Left colon (tissue), 2 donors: Measurements from ENCODE around the gene DFFA. TPM values are rescaled to one million over a fixed set of nuclear protein-coding genes. Genes with fewer than 3 reads are reported as not detected.
"Not testable (repeated sequence)": the region's sequence is repeated elsewhere in the genome, so short reads cannot be mapped to it uniquely, and the experiment has no call there.

ENCODE experiments used
- ATAC-seq: fragments of 200-7000 bp; cut with Tn5 transposase; one replicate; pipeline ENCODE4 v1.9.1; 2020; ENCODE audit warnings: mild to moderate bottlenecking, moderate library complexity
- DNase-seq, 2 donors: peaks; one replicate each; pipeline ENCODE4 v3.0.0-alpha.2; 2020
- intact Hi-C, 2 donors: fragments of 100-400 bp; cut with DNase I in 1 of 2; cut with micrococcal nuclease in 1 of 2; formaldehyde crosslinking; loops; one replicate each; pipeline versions ENCODE4 v1.11.2 to v1.14.0; 2022; cut with DNase I, micrococcal nuclease
- total RNA-seq, 2 donors: library from RNA; stranded (reverse); fragmentation: NEBNext Ultra II Directional; extraction: Animal tissue kit (Norgen Biotek cat#: 25700); gene quantifications; one replicate each; pipeline ENCODE4 v1.2.1, GENCODE V29; 2021
- donor health status: DM: no; HTN: no; CAD: no.
- donor health status: DM: yes; HTN: yes; CAD: no.

Gene DFFA
- total RNA-seq, 2 donors from 2014 or later = 22.6 to 26.8 TPM

- ATAC-seq (no peak), DNase-seq (no peak)
- intact Hi-C loops = no loop called here
Observed at GRCh38 chr1:10508511-10508951, 36.2 kb upstream of the DFFA start.

GRCh38 chr1:10507111-10507879 is 35.0 kb upstream of the DFFA start:
- DNase-seq (peak; percentile 46 to 54), ATAC-seq (peak; percentile 76)
- intact Hi-C loops = no loop called here

GRCh38 chr1:10506677-10507047 is 34.3 kb upstream of the DFFA start:
- intact Hi-C loops = no loop called here
- DNase-seq (no peak), ATAC-seq (peak; percentile 47)

- ATAC-seq, intact Hi-C loops, DNase-seq: not testable (repeated sequence)
Observed at GRCh38 chr1:10506046-10506676, 33.8 kb upstream of the DFFA start.

GRCh38 chr1:10504249-10504648 is 31.9 kb upstream of the DFFA start:
- intact Hi-C loops = no loop called here
- ATAC-seq = peak; percentile 38

GRCh38 chr1:10502206-10502605 is 29.9 kb upstream of the DFFA start:
- intact Hi-C loops = no loop called here
- ATAC-seq = peak; percentile 85
- DNase-seq = no peak

More at GRCh38 chr1:10504249-10504648, 31.9 kb upstream of the DFFA start:
- no peak for DNase-seq

- ATAC-seq = no peak
- DNase-seq = no peak
- intact Hi-C loops = loop anchor here in 1 of 2 donors (10.0 kb wide), 2 partner anchors 63 to 123 kb away; partner anchors contain the start of gene CENPS
Observed at GRCh38 chr1:10498231-10498630, 25.9 kb upstream of the DFFA start.

GRCh38 chr1:10497109-10497508 is 24.8 kb upstream of the DFFA start:
- no peak for DNase-seq
- no peak for ATAC-seq
- intact Hi-C loops = loop anchor here in 1 of 2 donors (10.0 kb wide), 2 partner anchors 62 to 122 kb away; partner anchors contain the start of gene CENPS

GRCh38 chr1:10495952-10496351 is 23.6 kb upstream of the DFFA start:
- intact Hi-C loops = loop anchor here in 1 of 2 donors (10.0 kb wide), 2 partner anchors 61 to 121 kb away; partner anchors contain the start of gene CENPS
- DNase-seq = no peak
- ATAC-seq = no peak

GRCh38 chr1:10495475-10495817 is 23.1 kb upstream of the DFFA start:
- DNase-seq (no peak), ATAC-seq (no peak)
- intact Hi-C loops = loop anchor here in 1 of 2 donors (10.0 kb wide), 2 partner anchors 61 to 121 kb away; partner anchors contain the start of gene CENPS

- intact Hi-C loops = loop anchor here in 1 of 2 donors (10.0 kb wide), 2 partner anchors 60 to 120 kb away; partner anchors contain the start of gene CENPS
- DNase-seq = peak; percentile 55 to 87
- ATAC-seq = peak; percentile 90
Observed at GRCh38 chr1:10494754-10495474, 22.6 kb upstream of the DFFA start.

GRCh38 chr1:10494418-10494753 is 22.1 kb upstream of the DFFA start:
- DNase-seq (no peak), ATAC-seq (no peak)
- intact Hi-C loops = loop anchor here in 1 of 2 donors (10.0 kb wide), 2 partner anchors 60 to 120 kb away; partner anchors contain the start of gene CENPS

- ATAC-seq = no peak
- DNase-seq = no peak
- intact Hi-C loops = loop anchor here in 1 of 2 donors (10.0 kb wide), 2 partner anchors 56 to 116 kb away; partner anchors contain the start of gene CENPS
Observed at GRCh38 chr1:10490286-10490970, 18.1 kb upstream of the DFFA start.

- DNase-seq (no peak), ATAC-seq (peak; percentile 67)
- intact Hi-C loops = loop anchor here in 1 of 2 donors (10.0 kb wide), 2 partner anchors 55 to 115 kb away; partner anchors contain the start of gene CENPS
Observed at GRCh38 chr1:10489291-10490055, 17.1 kb upstream of the DFFA start.

GRCh38 chr1:10484521-10484920 is 12.2 kb upstream of the DFFA start:
- no peak for DNase-seq
- no peak for ATAC-seq
- intact Hi-C loops = no loop called here

GRCh38 chr1:10480614-10481013 is 8.3 kb upstream of the DFFA start:
- DNase-seq (no peak), ATAC-seq (no peak)
- intact Hi-C loops = no loop called here

- intact Hi-C loops = no loop called here
- no peak for DNase-seq
- no peak for ATAC-seq
Observed at GRCh38 chr1:10479296-10479695, 7.0 kb upstream of the DFFA start.

GRCh38 chr1:10475510-10475909 is 3.2 kb upstream of the DFFA start:
- DNase-seq (peak; percentile 30), ATAC-seq (peak; percentile 43)
- intact Hi-C loops = no loop called here
